ENCODE data around the gene NCKIPSD.
"Not testable (repeated sequence)": the region's sequence is repeated elsewhere in the genome, so short reads cannot be mapped to it uniquely, and the experiment has no call there.

Gene NCKIPSD

GRCh38 chr3:48685603-48686511 lies at the start of gene NCKIPSD:
Gene NCKIPSD (minus strand): TSS chr3:48685915. CDS start chr3:48685807, 108 bp downstream.
- DNase-seq = peak; percentile 92

GRCh38 chr3:48735075-48735767 lies 49.5 kb upstream of the NCKIPSD start:
- DNase-seq = not testable (repeated sequence)

- DNase-seq = not testable (repeated sequence)
Observed at GRCh38 chr3:48734541-48734940, 48.8 kb upstream of the NCKIPSD start.

- DNase-seq = not testable (repeated sequence)
Observed at GRCh38 chr3:48733752-48734518, 48.2 kb upstream of the NCKIPSD start.

- no peak for DNase-seq
Observed at GRCh38 chr3:48727511-48727910, 41.8 kb upstream of the NCKIPSD start.

GRCh38 chr3:48725185-48725855 lies 39.6 kb upstream of the NCKIPSD start:
- DNase-seq = not testable (repeated sequence)

GRCh38 chr3:48723725-48724124 lies 38.0 kb upstream of the NCKIPSD start:
- no peak for DNase-seq

GRCh38 chr3:48723293-48723692 lies 37.6 kb upstream of the NCKIPSD start:
- DNase-seq = not testable (repeated sequence)

- peak; percentile 98 for DNase-seq
Observed at GRCh38 chr3:48716982-48717746, 31.4 kb upstream of the NCKIPSD start, which contains the start of gene IP6K2. Gene IP6K2 (minus strand): TSS chr3:48717221. CDS start chr3:48695291, 21,930 bp downstream.

GRCh38 chr3:48716508-48716981 lies 30.8 kb upstream of the NCKIPSD start:
- peak; percentile 43 for DNase-seq

- DNase-seq = no peak
Observed at GRCh38 chr3:48715174-48715800, 29.6 kb upstream of the NCKIPSD start.

- no peak for DNase-seq
Observed at GRCh38 chr3:48711727-48712126, 26.0 kb upstream of the NCKIPSD start.

GRCh38 chr3:48709051-48709461 lies 23.3 kb upstream of the NCKIPSD start:
- DNase-seq = no peak

- DNase-seq = no peak
Observed at GRCh38 chr3:48708481-48708889, 22.8 kb upstream of the NCKIPSD start.

GRCh38 chr3:48707157-48707556 lies 21.4 kb upstream of the NCKIPSD start:
- no peak for DNase-seq

GRCh38 chr3:48702320-48702920 lies 16.7 kb upstream of the NCKIPSD start:
- no peak for DNase-seq

- DNase-seq = no peak
Observed at GRCh38 chr3:48700731-48701405, 15.2 kb upstream of the NCKIPSD start.

- DNase-seq = no peak
Observed at GRCh38 chr3:48698891-48699290, 13.2 kb upstream of the NCKIPSD start.

GRCh38 chr3:48697952-48698351 lies 12.2 kb upstream of the NCKIPSD start:
- no peak for DNase-seq

GRCh38 chr3:48696601-48697000 lies 10.9 kb upstream of the NCKIPSD start:
- DNase-seq = no peak

Data from CD4-positive, alpha-beta T cell treated with Interleukin-12 subunit alpha and Interleukin-12 subunit beta, for 1 hour (primary cell).